ENCODE measurements around the gene PTGFRN.

PTGFRN gene

DNA sequence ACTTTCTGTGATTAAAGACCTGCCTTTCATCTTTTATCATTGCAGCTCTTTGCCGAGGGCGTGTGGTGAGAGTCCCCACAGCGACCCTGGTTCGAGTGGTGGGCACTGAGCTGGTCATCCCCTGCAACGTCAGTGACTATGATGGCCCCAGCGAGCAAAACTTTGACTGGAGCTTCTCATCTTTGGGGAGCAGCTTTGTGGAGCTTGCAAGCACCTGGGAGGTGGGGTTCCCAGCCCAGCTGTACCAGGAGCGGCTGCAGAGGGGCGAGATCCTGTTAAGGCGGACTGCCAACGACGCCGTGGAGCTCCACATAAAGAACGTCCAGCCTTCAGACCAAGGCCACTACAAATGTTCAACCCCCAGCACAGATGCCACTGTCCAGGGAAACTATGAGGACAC is 32.0 kb downstream of the PTGFRN start:
- Histone ChIP-seq H3K9me3 (ENCODE audit: control insufficient read depth, low read length) (no peaks in the 10 kb centered on the region), H3K27ac (ENCODE audit: insufficient read depth, low read length, poor library complexity, severe bottlenecking) (no peak overlapping the region), H3K4me1 (ENCODE audit: control insufficient read depth, insufficient read depth, low read length, poor library complexity, severe bottlenecking) (peaks cover 4% of the 10 kb centered on the region), H3K27me3 (replicated peaks; ENCODE audit: control insufficient read depth, insufficient read depth, low read length, poor library complexity, severe bottlenecking) (no peaks in the 10 kb centered on the region), H3K4me3 (ENCODE audit: insufficient read depth, low read depth, low read length, poor library complexity, severe bottlenecking) (no peak overlapping the region), H3K36me3 (ENCODE audit: control insufficient read depth, insufficient read depth, low read length) (no peaks in the 10 kb centered on the region)
- no peak for DNase-seq

DNA sequence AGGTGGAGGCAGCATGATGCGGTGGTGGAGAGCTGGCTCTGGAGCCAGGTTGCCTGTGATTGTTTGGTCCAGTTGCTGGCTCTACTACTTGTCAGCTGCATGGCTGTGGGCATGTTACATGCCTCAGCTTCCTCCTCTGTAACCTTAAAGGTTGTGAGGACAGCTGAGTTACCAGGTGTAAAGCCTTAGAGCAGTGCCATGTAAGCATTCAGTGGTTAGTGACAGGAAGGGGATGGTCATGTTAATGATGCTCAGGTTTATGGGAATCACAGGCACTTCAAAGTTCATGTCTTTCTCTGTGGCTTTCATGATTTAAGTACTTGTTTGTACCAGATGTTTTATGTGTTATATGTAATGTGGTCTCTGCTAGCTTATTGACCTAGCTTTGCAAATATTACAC is 32.6 kb downstream of the PTGFRN start:
- no peak overlapping the region for H3K27ac ChIP-seq (ENCODE audit: insufficient read depth, low read length, poor library complexity, severe bottlenecking)
- no peaks in the 10 kb centered on the region for H3K9me3 ChIP-seq (ENCODE audit: control insufficient read depth, low read length)
- no peak overlapping the region for H3K4me3 ChIP-seq (ENCODE audit: insufficient read depth, low read depth, low read length, poor library complexity, severe bottlenecking)
- H3K4me1 ChIP-seq (ENCODE audit: control insufficient read depth, insufficient read depth, low read length, poor library complexity, severe bottlenecking), result peaks cover 4% of the 10 kb centered on the region
- no peaks in the 10 kb centered on the region for H3K27me3 ChIP-seq (replicated peaks; ENCODE audit: control insufficient read depth, insufficient read depth, low read length, poor library complexity, severe bottlenecking)
- DNase-seq, result no peak
- H3K36me3 ChIP-seq (ENCODE audit: control insufficient read depth, insufficient read depth, low read length), result no peaks in the 10 kb centered on the region

DNA sequence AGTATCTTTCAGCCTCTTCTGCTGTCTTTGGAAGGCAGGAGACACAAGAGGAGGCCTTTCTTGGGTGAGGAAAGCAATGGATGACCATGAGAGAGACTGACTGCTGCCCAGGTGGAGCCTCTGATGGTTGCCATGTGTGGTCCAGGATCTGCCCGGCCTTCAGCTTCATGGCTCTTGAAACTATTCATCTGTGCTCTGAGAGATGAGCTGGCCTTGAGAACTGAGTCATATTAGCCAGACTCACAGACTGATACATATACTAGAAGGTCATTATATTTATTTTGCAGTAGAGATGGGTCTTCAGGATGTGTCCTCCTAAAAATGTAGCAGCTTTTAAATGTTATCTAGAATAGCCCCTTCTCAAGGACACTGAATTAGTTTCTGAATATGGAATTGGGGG is 33.7 kb downstream of the PTGFRN start:
- no peak overlapping the region for H3K4me3 ChIP-seq (ENCODE audit: insufficient read depth, low read depth, low read length, poor library complexity, severe bottlenecking)
- no peaks in the 10 kb centered on the region for H3K36me3 ChIP-seq (ENCODE audit: control insufficient read depth, insufficient read depth, low read length)
- H3K27me3 ChIP-seq (replicated peaks; ENCODE audit: control insufficient read depth, insufficient read depth, low read length, poor library complexity, severe bottlenecking), result no peaks in the 10 kb centered on the region
- no peaks in the 10 kb centered on the region for H3K9me3 ChIP-seq (ENCODE audit: control insufficient read depth, low read length)
- DNase-seq, result no peak
- peaks cover 4% of the 10 kb centered on the region for H3K4me1 ChIP-seq (ENCODE audit: control insufficient read depth, insufficient read depth, low read length, poor library complexity, severe bottlenecking)
- no peak overlapping the region for H3K27ac ChIP-seq (ENCODE audit: insufficient read depth, low read length, poor library complexity, severe bottlenecking)

DNA sequence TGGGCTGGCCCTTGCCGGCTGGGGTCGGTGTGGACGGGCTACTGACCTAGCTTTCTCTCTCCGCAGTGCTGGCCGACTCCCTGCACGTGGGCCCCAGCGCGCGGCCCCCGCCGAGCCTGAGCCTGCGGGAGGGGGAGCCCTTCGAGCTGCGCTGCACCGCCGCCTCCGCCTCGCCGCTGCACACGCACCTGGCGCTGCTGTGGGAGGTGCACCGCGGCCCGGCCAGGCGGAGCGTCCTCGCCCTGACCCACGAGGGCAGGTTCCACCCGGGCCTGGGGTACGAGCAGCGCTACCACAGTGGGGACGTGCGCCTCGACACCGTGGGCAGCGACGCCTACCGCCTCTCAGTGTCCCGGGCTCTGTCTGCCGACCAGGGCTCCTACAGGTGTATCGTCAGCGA is 34.9 kb downstream of the PTGFRN start:
- H3K4me3 ChIP-seq (ENCODE audit: insufficient read depth, low read depth, low read length, poor library complexity, severe bottlenecking), result no peak overlapping the region
- H3K4me1 ChIP-seq (ENCODE audit: control insufficient read depth, insufficient read depth, low read length, poor library complexity, severe bottlenecking), result peaks cover 4% of the 10 kb centered on the region
- no peak overlapping the region for H3K27ac ChIP-seq (ENCODE audit: insufficient read depth, low read length, poor library complexity, severe bottlenecking)
- H3K9me3 ChIP-seq (ENCODE audit: control insufficient read depth, low read length), result no peaks in the 10 kb centered on the region
- no peak for DNase-seq
- H3K36me3 ChIP-seq (ENCODE audit: control insufficient read depth, insufficient read depth, low read length), result no peaks in the 10 kb centered on the region
- H3K27me3 ChIP-seq (replicated peaks; ENCODE audit: control insufficient read depth, insufficient read depth, low read length, poor library complexity, severe bottlenecking), result no peaks in the 10 kb centered on the region

GRCh38 chr1:116945421-116945820 is 35.7 kb downstream of the PTGFRN start:
- Histone ChIP-seq H3K4me1 (ENCODE audit: control insufficient read depth, insufficient read depth, low read length, poor library complexity, severe bottlenecking) (peaks cover 4% of the 10 kb centered on the region), H3K4me3 (ENCODE audit: insufficient read depth, low read depth, low read length, poor library complexity, severe bottlenecking) (no peak overlapping the region), H3K36me3 (ENCODE audit: control insufficient read depth, insufficient read depth, low read length) (no peaks in the 10 kb centered on the region), H3K9me3 (ENCODE audit: control insufficient read depth, low read length) (no peaks in the 10 kb centered on the region), H3K27me3 (replicated peaks; ENCODE audit: control insufficient read depth, insufficient read depth, low read length, poor library complexity, severe bottlenecking) (no peaks in the 10 kb centered on the region), H3K27ac (ENCODE audit: insufficient read depth, low read length, poor library complexity, severe bottlenecking) (no peak overlapping the region)
- no peak for DNase-seq

DNA sequence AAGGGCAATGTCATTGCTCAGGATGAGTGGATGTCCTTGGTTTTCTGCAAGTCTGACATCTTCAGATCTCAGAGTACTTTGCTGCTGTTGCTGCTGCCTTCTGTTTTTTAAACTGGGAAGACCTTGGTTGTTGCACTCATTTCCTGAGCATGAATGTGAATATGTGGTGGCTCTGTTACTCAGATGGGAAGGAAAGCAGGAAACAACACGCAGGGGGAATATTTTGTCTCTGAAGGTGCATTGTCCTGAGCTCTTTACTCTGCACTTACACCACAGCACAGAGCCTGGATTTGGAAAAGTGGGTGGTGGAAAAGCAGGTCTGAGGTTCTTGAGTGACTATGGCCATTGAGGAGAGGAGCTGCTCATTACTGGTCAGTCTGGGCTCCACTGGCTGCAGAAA is 36.3 kb downstream of the PTGFRN start:
- Histone ChIP-seq H3K4me3 (ENCODE audit: insufficient read depth, low read depth, low read length, poor library complexity, severe bottlenecking) (no peak overlapping the region), H3K36me3 (ENCODE audit: control insufficient read depth, insufficient read depth, low read length) (no peaks in the 10 kb centered on the region), H3K27me3 (replicated peaks; ENCODE audit: control insufficient read depth, insufficient read depth, low read length, poor library complexity, severe bottlenecking) (no peaks in the 10 kb centered on the region), H3K27ac (ENCODE audit: insufficient read depth, low read length, poor library complexity, severe bottlenecking) (no peak overlapping the region), H3K4me1 (ENCODE audit: control insufficient read depth, insufficient read depth, low read length, poor library complexity, severe bottlenecking) (peaks cover 4% of the 10 kb centered on the region), H3K9me3 (ENCODE audit: control insufficient read depth, low read length) (no peaks in the 10 kb centered on the region)
- no peak for DNase-seq

- Histone ChIP-seq H3K4me1 (ENCODE audit: control insufficient read depth, insufficient read depth, low read length, poor library complexity, severe bottlenecking) (peaks cover under 1% of the 10 kb centered on the region), H3K36me3 (ENCODE audit: control insufficient read depth, insufficient read depth, low read length) (no peaks in the 10 kb centered on the region), H3K4me3 (ENCODE audit: insufficient read depth, low read depth, low read length, poor library complexity, severe bottlenecking) (no peak overlapping the region), H3K27ac (ENCODE audit: insufficient read depth, low read length, poor library complexity, severe bottlenecking) (no peak overlapping the region), H3K9me3 (ENCODE audit: control insufficient read depth, low read length) (no peaks in the 10 kb centered on the region), H3K27me3 (replicated peaks; ENCODE audit: control insufficient read depth, insufficient read depth, low read length, poor library complexity, severe bottlenecking) (no peaks in the 10 kb centered on the region)
- no peak for DNase-seq
Observed at GRCh38 chr1:116947092-116947860, 37.6 kb downstream of the PTGFRN start.

DNA sequence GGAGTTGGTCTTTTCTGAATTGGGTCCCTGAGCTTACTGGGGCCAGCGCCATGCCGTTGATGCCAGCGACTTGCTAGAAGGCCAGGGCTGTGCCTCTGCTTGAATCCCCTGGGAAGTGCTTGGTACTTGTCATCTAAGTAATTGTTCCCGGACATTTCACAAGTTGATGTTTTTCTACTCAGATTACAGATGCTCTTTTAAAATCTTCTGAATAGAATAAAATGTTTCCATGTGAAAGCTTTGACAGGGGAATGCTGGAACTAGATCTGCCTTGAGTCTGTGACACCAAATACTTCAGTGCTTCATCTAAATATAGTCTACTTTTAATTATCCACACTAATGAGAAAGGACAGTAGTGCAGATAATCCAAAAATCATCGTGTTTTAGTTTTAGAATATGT is 38.3 kb downstream of the PTGFRN start:
- no peak for DNase-seq
- H3K9me3 ChIP-seq (ENCODE audit: control insufficient read depth, low read length), result no peaks in the 10 kb centered on the region
- no peaks in the 10 kb centered on the region for H3K4me1 ChIP-seq (ENCODE audit: control insufficient read depth, insufficient read depth, low read length, poor library complexity, severe bottlenecking)
- no peaks in the 10 kb centered on the region for H3K27me3 ChIP-seq (replicated peaks; ENCODE audit: control insufficient read depth, insufficient read depth, low read length, poor library complexity, severe bottlenecking)
- no peak overlapping the region for H3K27ac ChIP-seq (ENCODE audit: insufficient read depth, low read length, poor library complexity, severe bottlenecking)
- no peaks in the 10 kb centered on the region for H3K36me3 ChIP-seq (ENCODE audit: control insufficient read depth, insufficient read depth, low read length)
- no peak overlapping the region for H3K4me3 ChIP-seq (ENCODE audit: insufficient read depth, low read depth, low read length, poor library complexity, severe bottlenecking)

DNA sequence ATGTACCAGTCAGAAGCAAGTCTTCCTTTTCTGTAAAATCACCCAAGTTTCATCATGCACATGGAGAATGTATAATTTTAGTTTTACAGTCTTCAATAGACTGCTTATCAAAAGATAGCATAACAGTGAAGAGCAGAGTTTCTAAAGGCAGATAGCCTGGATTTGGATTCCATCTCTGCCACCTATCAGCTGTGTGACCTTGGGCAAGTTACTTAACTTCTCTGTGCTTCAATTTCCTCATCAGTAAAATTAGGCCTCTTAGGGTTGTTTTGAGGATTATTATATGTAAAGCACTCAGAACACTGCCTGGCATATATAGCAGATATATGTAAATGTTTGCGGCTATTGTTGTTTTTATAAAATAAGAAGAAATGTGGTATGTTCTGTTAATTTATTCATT is 38.9 kb downstream of the PTGFRN start:
- no peaks in the 10 kb centered on the region for H3K4me1 ChIP-seq (ENCODE audit: control insufficient read depth, insufficient read depth, low read length, poor library complexity, severe bottlenecking)
- no peak overlapping the region for H3K27ac ChIP-seq (ENCODE audit: insufficient read depth, low read length, poor library complexity, severe bottlenecking)
- no peaks in the 10 kb centered on the region for H3K27me3 ChIP-seq (replicated peaks; ENCODE audit: control insufficient read depth, insufficient read depth, low read length, poor library complexity, severe bottlenecking)
- no peaks in the 10 kb centered on the region for H3K36me3 ChIP-seq (ENCODE audit: control insufficient read depth, insufficient read depth, low read length)
- no peak for DNase-seq
- H3K9me3 ChIP-seq (ENCODE audit: control insufficient read depth, low read length), result no peaks in the 10 kb centered on the region
- no peak overlapping the region for H3K4me3 ChIP-seq (ENCODE audit: insufficient read depth, low read depth, low read length, poor library complexity, severe bottlenecking)

GRCh38 chr1:116949213-116949985 is 39.7 kb downstream of the PTGFRN start:
- no peak overlapping the region for H3K27ac ChIP-seq (ENCODE audit: insufficient read depth, low read length, poor library complexity, severe bottlenecking)
- no peaks in the 10 kb centered on the region for H3K9me3 ChIP-seq (ENCODE audit: control insufficient read depth, low read length)
- H3K4me3 ChIP-seq (ENCODE audit: insufficient read depth, low read depth, low read length, poor library complexity, severe bottlenecking), result no peak overlapping the region
- DNase-seq, result no peak
- H3K36me3 ChIP-seq (ENCODE audit: control insufficient read depth, insufficient read depth, low read length), result no peaks in the 10 kb centered on the region
- no peaks in the 10 kb centered on the region for H3K27me3 ChIP-seq (replicated peaks; ENCODE audit: control insufficient read depth, insufficient read depth, low read length, poor library complexity, severe bottlenecking)
- no peaks in the 10 kb centered on the region for H3K4me1 ChIP-seq (ENCODE audit: control insufficient read depth, insufficient read depth, low read length, poor library complexity, severe bottlenecking)
